DMS53 (cell line): Measurements from ENCODE around the gene TMEM150B.
"Not testable (repeated sequence)": the region's sequence is repeated elsewhere in the genome, so short reads cannot be mapped to it uniquely, and the experiment has no call there.

Experiments used
- DNase-seq: peaks from one replicate; lab custom pipeline; 2025; lab: John Stamatoyannopoulos, UW

The TMEM150B gene

GRCh38 chr19:55339105-55339888 is 14.2 kb upstream of the TMEM150B start, which contains the start of gene KMT5C:
KMT5C (plus strand) TSS chr19:55339876; CDS start chr19:55341937, 2,061 bp downstream.
- peak; percentile 100 for DNase-seq

- DNase-seq: no peak
Observed at GRCh38 chr19:55336101-55336500, 11.0 kb upstream of the TMEM150B start.

GRCh38 chr19:55333870-55334269 is 8.7 kb upstream of the TMEM150B start:
- peak; percentile 93 for DNase-seq

GRCh38 chr19:55329791-55330190 is 4.7 kb upstream of the TMEM150B start:
- not testable (repeated sequence) for DNase-seq

DNA sequence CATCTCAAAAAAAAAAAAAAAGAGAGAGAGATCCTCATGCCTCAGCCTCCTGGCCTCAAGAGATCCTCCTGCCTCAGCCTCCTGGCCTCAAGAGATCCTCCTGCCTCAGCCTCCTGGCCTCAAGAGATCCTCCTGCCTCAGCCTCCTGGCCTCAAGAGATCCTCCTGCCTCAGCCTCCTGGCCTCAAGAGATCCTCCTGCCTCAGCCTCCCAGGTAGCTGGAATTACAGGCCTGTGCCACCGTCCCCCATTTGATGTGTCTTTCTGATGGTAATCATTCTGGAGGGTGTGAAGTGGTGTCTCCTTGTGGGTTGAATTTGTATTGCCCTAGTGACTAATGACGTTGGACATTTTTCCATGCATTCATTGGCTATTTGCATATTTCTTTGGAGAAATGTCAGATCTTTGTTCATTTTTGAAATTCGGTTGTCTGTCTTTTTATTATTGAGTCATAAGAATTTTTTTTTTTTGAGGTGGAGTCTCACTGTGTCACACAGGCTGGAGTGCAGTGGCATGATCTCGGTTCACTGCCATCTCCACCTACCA is 3.7 kb upstream of the TMEM150B start:
- DNase-seq: peak; percentile 58

GRCh38 chr19:55324662-55325061 is 479 bp downstream of the TMEM150B start:
- no peak for DNase-seq

DNA sequence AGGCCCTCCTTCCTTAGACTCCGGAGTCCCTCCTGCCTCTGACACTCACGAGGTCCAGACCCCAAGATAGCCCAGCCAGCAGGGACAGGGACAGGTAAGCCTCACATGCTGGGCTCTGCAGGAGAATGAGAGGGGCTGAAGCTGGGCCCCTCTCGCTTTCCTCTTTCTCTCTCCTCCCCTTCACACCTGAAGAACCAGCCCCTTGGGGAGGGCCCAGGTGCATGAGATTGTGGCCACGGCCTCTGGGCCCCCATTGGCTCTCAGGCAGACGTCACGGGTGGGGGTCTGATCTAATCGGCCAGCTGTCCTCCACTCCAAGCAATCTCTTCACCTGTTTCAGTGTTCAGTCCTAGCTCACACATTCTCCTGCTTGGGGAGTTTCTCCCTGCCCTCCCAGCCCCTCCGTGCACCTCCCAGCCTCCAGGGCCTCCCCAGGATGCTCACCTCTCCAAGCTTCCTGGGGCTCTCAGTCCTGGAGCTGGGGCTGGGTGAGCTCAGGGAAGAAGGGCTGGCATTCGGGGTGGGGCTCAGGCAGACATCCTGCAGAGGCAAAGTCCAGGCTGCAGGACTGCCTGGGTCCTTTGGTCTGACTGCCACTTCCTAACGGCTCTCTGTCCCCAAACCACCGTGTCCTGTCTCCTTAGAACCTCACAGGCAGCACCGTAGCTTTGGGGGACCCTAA is 2.8 kb downstream of the TMEM150B start:
- no peak for DNase-seq

- DNase-seq: no peak
Observed at GRCh38 chr19:55321466-55322137, 3.5 kb downstream of the TMEM150B start.

GRCh38 chr19:55320844-55321419 is 4.2 kb downstream of the TMEM150B start:
- DNase-seq: no peak

DNA sequence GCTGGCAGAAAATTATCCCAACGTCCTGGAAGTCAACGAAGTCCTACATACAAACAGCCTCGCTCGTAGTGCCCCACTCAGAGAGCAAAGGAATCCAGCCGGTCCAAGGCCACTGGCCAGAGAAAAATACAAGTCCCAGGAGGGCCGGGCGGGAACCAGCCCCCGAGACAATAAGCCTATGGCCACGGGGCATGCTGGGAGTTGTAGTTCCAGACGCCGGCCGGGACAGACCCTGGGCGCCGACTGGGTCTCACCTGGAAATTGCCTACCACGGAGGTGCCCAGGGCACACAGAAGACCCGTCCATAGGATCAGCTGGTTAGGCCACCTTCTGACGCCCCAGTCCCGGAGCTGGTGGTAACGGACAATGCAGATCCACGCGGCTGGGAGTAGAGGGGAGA is 5.4 kb downstream of the TMEM150B start:
- peak; percentile 91 for DNase-seq

GRCh38 chr19:55316646-55317045 is 8.5 kb downstream of the TMEM150B start:
- no peak for DNase-seq

DNA sequence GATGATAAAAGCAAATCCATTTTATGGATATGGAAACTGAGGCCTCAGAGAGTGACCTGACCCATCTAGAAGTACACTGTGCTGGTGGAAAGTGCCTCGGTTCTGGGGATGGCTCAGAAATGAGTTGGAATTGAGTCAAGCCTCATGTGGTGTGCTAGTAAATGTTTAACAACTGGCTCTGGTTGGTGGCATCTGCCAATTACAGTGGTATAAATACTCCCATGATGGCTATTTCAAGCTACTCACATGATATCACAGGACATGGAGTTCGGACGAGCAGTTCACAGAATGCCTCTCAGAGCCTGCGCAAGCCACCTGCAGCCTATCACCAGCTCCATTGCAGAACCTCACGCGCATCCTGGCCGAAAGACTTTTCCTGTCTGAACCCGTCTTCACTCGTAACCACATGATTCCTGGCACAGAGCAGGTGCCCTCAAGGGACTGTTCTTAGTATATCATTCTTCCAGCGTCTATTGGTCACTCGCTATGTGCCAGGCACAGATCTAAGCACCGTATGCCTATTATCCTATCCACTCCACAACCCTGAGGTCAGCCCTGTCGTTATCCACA is 9.1 kb downstream of the TMEM150B start:
- DNase-seq: no peak

GRCh38 chr19:55314396-55314795 is 10.7 kb downstream of the TMEM150B start:
- DNase-seq: no peak

DNA sequence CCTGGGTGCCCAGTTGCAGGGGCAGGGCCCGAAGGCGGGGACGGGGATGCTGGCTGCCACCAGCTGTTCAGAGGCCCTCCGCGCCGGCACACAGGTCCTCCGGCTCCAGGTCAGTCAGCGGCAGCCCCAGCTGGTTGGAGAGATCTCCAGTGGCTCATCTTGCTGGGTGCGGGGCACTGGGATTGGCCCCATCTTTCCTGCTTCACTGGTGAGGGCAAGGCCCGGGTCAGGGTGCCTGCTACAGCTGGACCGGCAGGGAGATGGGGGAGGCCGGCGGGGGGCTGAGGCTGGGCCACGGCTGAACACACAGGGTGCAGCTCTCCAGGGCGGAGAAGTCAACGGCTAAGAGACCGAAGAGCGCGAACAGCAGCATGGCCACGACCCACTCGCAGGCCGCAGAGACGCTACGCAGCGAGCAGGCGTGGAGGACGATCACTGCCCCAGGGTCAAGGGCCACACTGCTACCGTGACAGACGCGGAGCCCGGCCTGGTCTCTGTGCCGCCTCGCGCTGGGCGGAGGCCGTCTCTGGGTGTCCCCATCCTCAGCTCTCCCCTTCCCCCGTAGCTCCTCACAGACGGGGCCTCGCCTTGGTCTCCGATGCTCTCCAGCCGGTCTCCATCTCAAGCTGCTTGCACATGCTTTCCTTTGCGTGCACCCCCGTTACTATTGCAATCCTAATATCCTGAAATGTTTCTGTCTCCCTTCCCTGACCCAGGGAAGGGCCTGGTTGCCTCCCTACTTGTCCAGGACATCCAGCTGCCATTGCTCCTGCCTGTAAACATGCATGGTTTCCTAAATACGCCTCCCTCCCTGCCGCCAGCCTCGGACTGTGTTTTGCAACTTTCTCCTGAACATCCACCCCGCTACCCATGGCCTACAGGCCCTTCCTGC is 12.3 kb downstream of the TMEM150B start:
- DNase-seq: no peak

- DNase-seq: no peak
Observed at GRCh38 chr19:55311797-55312196, 13.3 kb downstream of the TMEM150B start.

GRCh38 chr19:55311397-55311796 is 13.7 kb downstream of the TMEM150B start:
- no peak for DNase-seq

- no peak for DNase-seq
Observed at GRCh38 chr19:55310498-55310897, 14.6 kb downstream of the TMEM150B start.

GRCh38 chr19:55309448-55309847 is 15.7 kb downstream of the TMEM150B start:
- no peak for DNase-seq

GRCh38 chr19:55308281-55308680 is 16.9 kb downstream of the TMEM150B start:
- DNase-seq: no peak

DNA sequence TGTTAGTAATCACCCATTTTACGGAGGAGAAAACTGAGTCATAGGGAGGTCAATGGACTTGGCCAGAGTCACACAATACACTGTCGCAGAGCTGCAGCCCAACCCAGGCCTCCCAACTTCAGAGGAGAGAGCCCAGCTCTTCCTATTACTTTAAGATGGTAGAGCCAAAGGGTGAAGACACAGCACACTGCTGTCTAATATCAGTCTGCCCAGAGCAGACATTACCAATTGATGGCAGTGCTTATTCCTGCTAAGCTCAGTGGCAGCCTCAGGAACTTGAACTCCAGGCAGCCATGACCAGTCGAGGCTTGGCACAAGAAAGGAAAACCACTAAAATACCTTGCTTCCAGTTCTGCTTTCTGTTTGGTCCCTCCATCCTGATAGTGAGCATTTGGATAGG is 18.4 kb downstream of the TMEM150B start:
- DNase-seq: no peak
